ENCODE results near the gene EFHD1.
A peak's percentile ranks its signal among the peaks of the same experiment; 100 is the strongest.
"Not testable (repeated sequence)": the region's sequence is repeated elsewhere in the genome, so short reads cannot be mapped to it uniquely, and the experiment has no call there.

The EFHD1 gene

DNA sequence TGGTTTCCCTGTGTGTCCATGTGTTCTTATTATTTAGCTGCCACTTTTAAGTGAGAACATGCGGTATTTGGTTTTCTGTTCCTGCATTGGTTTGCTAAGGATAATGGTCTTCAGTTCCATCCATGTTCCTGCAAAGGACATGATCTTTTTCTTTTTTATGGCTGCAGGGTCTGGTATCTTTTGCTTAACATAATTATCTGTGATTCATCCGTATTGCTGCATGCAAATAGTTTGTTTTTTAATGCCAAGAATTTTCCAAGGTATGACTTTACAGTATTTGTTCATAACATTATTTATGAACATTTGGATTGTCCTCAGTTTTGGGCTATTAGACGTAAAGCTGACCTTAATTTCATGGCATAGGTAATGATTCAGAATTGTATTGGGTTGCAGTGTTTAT is 81.6 kb downstream of the EFHD1 start:
- TF ChIP-seq, protein P1, sequence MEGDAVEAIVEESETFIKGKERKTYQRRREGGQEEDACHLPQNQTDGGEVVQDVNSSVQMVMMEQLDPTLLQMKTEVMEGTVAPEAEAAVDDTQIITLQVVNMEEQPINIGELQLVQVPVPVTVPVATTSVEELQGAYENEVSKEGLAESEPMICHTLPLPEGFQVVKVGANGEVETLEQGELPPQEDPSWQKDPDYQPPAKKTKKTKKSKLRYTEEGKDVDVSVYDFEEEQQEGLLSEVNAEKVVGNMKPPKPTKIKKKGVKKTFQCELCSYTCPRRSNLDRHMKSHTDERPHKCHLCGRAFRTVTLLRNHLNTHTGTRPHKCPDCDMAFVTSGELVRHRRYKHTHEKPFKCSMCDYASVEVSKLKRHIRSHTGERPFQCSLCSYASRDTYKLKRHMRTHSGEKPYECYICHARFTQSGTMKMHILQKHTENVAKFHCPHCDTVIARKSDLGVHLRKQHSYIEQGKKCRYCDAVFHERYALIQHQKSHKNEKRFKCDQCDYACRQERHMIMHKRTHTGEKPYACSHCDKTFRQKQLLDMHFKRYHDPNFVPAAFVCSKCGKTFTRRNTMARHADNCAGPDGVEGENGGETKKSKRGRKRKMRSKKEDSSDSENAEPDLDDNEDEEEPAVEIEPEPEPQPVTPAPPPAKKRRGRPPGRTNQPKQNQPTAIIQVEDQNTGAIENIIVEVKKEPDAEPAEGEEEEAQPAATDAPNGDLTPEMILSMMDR (IDR thresholded peaks at IDR 0.05): no peak
- Histone ChIP-seq H3K9me3 (no peaks in the 10 kb centered on the region), H3K4me3 (ENCODE audit: low read depth in 1 of 2, low read length in 1 of 2) (no peak overlapping the region), H3K27me3 (no peaks in the 10 kb centered on the region), H3K36me3 (peaks cover 2% of the 10 kb centered on the region), H3K4me1 (ENCODE audit: control insufficient read depth in 1 of 2, insufficient read depth in 1 of 2, low read depth in 1 of 2, low read length in 1 of 2) (peaks cover 2 to 10% of the 10 kb centered on the region in 2 experiments), H3K27ac (no peak overlapping the region)

DNA sequence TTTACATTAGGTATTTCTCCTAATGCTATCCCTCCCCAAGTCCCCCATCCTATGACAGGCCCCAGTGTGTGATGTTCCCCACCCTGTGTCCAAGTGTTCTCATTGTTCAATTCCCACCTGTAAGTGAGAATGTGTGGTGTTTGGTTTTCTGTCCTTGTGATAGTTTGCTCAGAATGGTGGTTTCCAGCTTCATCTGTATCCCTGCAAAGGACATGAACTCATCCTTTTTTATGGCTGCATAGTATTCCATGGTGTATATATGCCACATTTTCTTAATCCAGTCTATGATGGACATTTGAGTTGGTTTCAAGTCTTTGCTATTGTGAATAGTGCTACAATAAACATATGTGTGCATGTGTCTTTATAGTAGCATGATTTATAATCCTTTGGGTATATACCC is 86.7 kb downstream of the EFHD1 start:
- H3K9me3 ChIP-seq; H3K36me3 ChIP-seq; H3K4me3 ChIP-seq (ENCODE audit: low read depth in 1 of 2, low read length in 1 of 2); H3K27ac ChIP-seq; H3K27me3 ChIP-seq: not testable (repeated sequence)
- H3K4me1 ChIP-seq (ENCODE audit: control insufficient read depth in 1 of 2, insufficient read depth in 1 of 2, low read depth in 1 of 2, low read length in 1 of 2): peaks cover 12 to 22% of the 10 kb centered on the region in 2 experiments

DNA sequence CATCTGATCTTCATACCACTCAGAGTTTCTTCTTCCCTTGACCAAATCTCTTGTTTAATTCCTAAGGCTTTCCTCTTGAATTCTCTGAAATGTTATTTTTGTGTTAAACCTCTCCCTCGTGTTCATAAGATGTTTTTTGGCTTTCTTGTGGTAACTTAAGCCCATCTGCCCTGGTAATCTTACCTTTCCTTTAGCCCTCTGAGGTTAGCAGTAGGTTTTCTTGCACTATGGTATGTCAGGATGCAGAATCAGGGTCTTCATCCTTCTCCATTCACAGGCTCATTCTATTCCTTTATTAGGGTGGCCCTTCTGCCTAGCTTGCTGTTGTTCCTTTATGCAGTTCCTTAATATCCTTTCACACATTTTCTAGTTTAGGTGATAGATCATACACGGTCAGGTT is 87.9 kb downstream of the EFHD1 start:
- H3K4me3 ChIP-seq (ENCODE audit: low read depth in 1 of 2, low read length in 1 of 2): no peak overlapping the region
- H3K27me3 ChIP-seq: no peaks in the 10 kb centered on the region
- peaks cover 12 to 22% of the 10 kb centered on the region in 2 experiments for H3K4me1 ChIP-seq (ENCODE audit: control insufficient read depth in 1 of 2, insufficient read depth in 1 of 2, low read depth in 1 of 2, low read length in 1 of 2)
- TF ChIP-seq, protein P1 (IDR thresholded peaks at IDR 0.05): no peak
- peaks cover 18% of the 10 kb centered on the region for H3K36me3 ChIP-seq
- peak overlapping the region; percentile 76 for H3K27ac ChIP-seq
- H3K9me3 ChIP-seq: peaks cover 4% of the 10 kb centered on the region

DNA sequence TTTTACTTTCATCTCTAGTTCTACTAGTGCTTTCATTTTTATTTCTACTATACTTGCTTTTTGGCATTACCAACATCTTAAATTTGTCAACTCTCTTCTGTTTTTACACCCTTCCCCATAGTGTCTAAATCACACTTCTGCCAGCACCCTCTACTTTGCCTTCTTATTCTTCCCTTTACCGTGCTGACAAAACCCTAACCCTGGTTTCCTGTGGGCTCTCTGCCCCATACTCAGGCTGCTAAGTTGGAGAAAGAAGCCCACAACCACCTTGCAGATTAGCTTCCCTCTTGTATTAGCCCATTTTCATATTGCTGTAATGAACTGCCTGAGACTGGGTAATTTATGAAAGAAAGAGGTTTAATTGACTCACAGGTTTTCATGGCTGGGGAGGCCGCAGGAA is 88.5 kb downstream of the EFHD1 start:
- peaks cover 4% of the 10 kb centered on the region for H3K9me3 ChIP-seq
- peaks cover 18% of the 10 kb centered on the region for H3K36me3 ChIP-seq
- TF ChIP-seq, protein P1 (IDR thresholded peaks at IDR 0.05): no peak

DNA sequence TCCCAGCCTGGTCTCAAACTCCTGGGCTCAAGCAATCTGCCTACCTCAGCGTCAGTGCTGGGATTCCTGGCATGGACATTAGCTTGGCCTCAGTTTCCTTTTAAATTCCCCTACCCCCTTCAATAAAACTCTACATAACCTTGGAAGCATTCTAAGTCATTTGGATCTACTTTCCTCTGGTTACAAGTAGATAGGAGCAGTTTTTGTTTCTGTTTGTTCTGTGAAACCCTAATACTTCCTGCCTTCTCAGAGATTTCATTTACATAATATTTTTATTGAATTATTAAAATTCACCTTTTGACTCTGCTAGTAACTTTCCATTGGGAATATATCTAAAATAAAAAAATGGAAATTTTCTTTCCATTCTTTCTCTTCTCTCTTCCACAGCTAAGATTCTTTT is 89.6 kb downstream of the EFHD1 start:
- TF ChIP-seq, protein P1 (IDR thresholded peaks at IDR 0.05): no peak
- no peak overlapping the region for H3K4me3 ChIP-seq (ENCODE audit: low read depth in 1 of 2, low read length in 1 of 2)
- H3K27ac ChIP-seq: peak overlapping the region; percentile 76
- peaks cover 12 to 20% of the 10 kb centered on the region in 2 experiments for H3K4me1 ChIP-seq (ENCODE audit: control insufficient read depth in 1 of 2, insufficient read depth in 1 of 2, low read depth in 1 of 2, low read length in 1 of 2)
- peaks cover 18% of the 10 kb centered on the region for H3K36me3 ChIP-seq
- peaks cover 4% of the 10 kb centered on the region for H3K9me3 ChIP-seq
- H3K27me3 ChIP-seq: no peaks in the 10 kb centered on the region

More for the DNA sequence above, 88.5 kb downstream of the EFHD1 start:
- H3K27ac ChIP-seq: peak overlapping the region; percentile 76
- H3K4me1 ChIP-seq (ENCODE audit: control insufficient read depth in 1 of 2, insufficient read depth in 1 of 2, low read depth in 1 of 2, low read length in 1 of 2): peaks cover 12 to 22% of the 10 kb centered on the region in 2 experiments
- no peak overlapping the region for H3K4me3 ChIP-seq (ENCODE audit: low read depth in 1 of 2, low read length in 1 of 2)
- H3K27me3 ChIP-seq: no peaks in the 10 kb centered on the region

DNA sequence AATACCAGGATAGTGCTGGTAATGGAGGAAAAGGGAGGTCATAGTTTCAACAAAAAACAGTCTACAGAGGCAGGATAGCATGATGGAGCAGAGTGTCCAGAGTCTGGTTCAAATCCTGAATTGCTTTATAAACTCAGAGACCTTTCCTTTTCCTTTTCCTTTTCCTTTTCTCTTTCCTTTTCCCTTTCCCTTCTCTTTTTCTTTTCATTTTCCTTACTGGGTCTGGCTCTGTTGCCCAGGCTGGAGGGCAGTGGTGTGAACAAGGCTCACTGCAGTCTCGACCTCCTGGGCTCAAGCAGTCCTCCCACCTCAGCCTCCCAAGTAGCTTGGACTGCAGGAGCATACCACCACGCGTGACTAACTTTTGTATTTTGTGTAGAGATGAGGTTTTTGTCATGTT is 95.4 kb downstream of the EFHD1 start:
- TF ChIP-seq, protein P1 (IDR thresholded peaks at IDR 0.05): no peak
- H3K36me3 ChIP-seq: peaks cover 41% of the 10 kb centered on the region
- no peaks in the 10 kb centered on the region for H3K27me3 ChIP-seq
- no peaks in the 10 kb centered on the region for H3K9me3 ChIP-seq
- H3K4me1 ChIP-seq (ENCODE audit: control insufficient read depth in 1 of 2, insufficient read depth in 1 of 2, low read depth in 1 of 2, low read length in 1 of 2): no peaks in the 10 kb centered on the region
- no peak overlapping the region for H3K27ac ChIP-seq
- no peak overlapping the region for H3K4me3 ChIP-seq (ENCODE audit: low read depth in 1 of 2, low read length in 1 of 2)
